ENCODE measurements around the gene KIF26A.

GRCh38 chr14:104095426-104096310 lies 42.7 kb upstream of the KIF26A start:
- TF ChIP-seq POLR2A (IDR thresholded peaks at IDR 0.05) (no peak), POLR2AphosphoS5 (IDR thresholded peaks at IDR 0.05) (no peak)
- TF ChIP-seq, protein P1, sequence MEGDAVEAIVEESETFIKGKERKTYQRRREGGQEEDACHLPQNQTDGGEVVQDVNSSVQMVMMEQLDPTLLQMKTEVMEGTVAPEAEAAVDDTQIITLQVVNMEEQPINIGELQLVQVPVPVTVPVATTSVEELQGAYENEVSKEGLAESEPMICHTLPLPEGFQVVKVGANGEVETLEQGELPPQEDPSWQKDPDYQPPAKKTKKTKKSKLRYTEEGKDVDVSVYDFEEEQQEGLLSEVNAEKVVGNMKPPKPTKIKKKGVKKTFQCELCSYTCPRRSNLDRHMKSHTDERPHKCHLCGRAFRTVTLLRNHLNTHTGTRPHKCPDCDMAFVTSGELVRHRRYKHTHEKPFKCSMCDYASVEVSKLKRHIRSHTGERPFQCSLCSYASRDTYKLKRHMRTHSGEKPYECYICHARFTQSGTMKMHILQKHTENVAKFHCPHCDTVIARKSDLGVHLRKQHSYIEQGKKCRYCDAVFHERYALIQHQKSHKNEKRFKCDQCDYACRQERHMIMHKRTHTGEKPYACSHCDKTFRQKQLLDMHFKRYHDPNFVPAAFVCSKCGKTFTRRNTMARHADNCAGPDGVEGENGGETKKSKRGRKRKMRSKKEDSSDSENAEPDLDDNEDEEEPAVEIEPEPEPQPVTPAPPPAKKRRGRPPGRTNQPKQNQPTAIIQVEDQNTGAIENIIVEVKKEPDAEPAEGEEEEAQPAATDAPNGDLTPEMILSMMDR (IDR thresholded peaks at IDR 0.05) = no peak

Measured in prostate gland (tissue), 2 donors.